ENCODE measurements around the gene DKK1. TPM values are rescaled to one million over a fixed set of nuclear protein-coding genes. Genes with fewer than 3 reads are reported as not detected.

Gene DKK1
- total RNA-seq, 2 donors from 2014 or later = 3.7 TPM; not detected in 1

DNA sequence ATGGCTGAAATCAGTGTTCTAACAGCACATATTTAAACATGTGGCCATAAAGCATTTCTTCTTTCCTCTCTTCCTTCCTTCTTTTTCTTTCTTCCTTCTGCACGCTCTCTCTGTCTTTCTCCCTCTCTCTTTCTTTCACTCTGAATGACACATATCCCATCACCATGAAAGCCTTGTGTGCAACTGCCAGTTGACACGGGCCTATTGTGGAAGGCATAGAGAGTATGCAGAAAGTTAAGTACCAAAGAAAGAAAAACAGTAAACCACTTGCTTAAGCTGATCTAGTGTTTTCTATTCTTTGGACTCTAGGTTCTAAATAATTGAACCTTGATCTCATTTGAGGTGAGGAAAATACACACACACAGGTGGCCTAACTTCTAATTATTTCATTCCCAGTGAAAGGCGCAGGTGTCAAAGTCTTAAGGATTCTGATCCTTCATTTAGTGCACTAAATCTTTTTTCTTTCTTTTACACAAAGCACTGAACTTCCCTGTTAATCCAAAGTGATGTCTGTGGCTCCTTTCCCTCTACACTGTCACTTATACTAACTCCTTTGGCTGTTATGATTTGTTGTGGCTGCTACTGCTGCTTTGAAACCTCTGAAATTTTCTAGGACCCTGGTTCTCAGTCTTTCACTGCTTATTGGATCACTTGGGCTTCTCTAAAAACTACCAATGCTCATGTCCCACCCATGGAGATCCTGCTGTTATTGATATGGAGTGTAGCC lies 17.7 kb downstream of the DKK1 start:
- no peak for DNase-seq (ENCODE audit: low spot score)
- TF ChIP-seq, protein P1, sequence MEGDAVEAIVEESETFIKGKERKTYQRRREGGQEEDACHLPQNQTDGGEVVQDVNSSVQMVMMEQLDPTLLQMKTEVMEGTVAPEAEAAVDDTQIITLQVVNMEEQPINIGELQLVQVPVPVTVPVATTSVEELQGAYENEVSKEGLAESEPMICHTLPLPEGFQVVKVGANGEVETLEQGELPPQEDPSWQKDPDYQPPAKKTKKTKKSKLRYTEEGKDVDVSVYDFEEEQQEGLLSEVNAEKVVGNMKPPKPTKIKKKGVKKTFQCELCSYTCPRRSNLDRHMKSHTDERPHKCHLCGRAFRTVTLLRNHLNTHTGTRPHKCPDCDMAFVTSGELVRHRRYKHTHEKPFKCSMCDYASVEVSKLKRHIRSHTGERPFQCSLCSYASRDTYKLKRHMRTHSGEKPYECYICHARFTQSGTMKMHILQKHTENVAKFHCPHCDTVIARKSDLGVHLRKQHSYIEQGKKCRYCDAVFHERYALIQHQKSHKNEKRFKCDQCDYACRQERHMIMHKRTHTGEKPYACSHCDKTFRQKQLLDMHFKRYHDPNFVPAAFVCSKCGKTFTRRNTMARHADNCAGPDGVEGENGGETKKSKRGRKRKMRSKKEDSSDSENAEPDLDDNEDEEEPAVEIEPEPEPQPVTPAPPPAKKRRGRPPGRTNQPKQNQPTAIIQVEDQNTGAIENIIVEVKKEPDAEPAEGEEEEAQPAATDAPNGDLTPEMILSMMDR (IDR thresholded peaks at IDR 0.05) = no peak
- H3K27me3 ChIP-seq = no peaks in the 10 kb centered on the region

DNA sequence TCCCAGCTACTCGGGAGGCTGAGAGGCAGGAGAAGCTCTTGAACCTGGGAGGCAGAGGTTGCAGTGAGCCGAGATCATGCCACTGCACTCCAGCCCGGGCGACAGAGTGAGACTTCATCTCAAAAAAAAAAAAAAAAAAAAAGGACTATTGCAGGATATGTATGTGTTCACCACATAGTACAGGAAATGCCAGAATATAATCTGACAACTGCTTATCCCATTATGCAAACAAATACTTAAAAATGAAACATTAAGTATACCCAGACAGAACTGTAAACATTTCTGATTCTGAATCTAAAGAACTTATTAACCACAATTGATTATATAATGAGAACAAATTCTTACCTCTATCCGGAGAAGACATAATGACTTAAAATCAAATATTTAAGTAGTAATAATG lies 18.7 kb downstream of the DKK1 start:
- Histone ChIP-seq H3K27ac (no peak overlapping the region), H3K9me3 (no peaks in the 10 kb centered on the region), H3K4me1 (no peaks in the 10 kb centered on the region), H3K27me3 (no peaks in the 10 kb centered on the region), H3K36me3 (no peaks in the 10 kb centered on the region), H3K4me3 (no peak overlapping the region)
- DNase-seq (ENCODE audit: low spot score) = no peak
- TF ChIP-seq, protein P1 (IDR thresholded peaks at IDR 0.05) = no peak

More for the DNA sequence above, 17.7 kb downstream of the DKK1 start:
- Histone ChIP-seq H3K4me1 (no peaks in the 10 kb centered on the region), H3K4me3 (no peak overlapping the region), H3K36me3 (no peaks in the 10 kb centered on the region), H3K9me3 (no peaks in the 10 kb centered on the region), H3K27ac (no peak overlapping the region)

DNA sequence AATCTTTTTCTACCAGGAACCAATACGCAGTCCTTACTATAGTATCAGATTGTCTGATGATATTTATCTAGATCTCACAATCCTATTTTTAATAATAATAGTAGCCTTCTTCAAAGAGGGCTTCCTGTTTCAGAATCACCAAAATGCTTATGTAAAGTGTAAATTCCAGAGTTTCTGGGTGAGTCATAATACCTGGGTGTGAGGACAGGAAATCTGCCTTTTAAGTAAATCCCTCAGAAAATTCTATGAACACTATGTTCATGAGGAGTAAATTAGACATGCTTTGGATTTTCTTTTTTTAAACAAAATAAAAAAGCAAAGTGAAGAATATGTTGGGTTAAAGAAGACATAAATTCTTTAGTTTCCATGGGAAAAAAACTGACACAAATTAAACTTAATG lies 20.5 kb downstream of the DKK1 start:
- TF ChIP-seq, protein P1 (IDR thresholded peaks at IDR 0.05) = no peak
- H3K27ac ChIP-seq = no peak overlapping the region
- no peaks in the 10 kb centered on the region for H3K36me3 ChIP-seq
- no peak for DNase-seq (ENCODE audit: low spot score)
- no peaks in the 10 kb centered on the region for H3K27me3 ChIP-seq
- H3K9me3 ChIP-seq = no peaks in the 10 kb centered on the region
- no peaks in the 10 kb centered on the region for H3K4me1 ChIP-seq
- no peak overlapping the region for H3K4me3 ChIP-seq

DNA sequence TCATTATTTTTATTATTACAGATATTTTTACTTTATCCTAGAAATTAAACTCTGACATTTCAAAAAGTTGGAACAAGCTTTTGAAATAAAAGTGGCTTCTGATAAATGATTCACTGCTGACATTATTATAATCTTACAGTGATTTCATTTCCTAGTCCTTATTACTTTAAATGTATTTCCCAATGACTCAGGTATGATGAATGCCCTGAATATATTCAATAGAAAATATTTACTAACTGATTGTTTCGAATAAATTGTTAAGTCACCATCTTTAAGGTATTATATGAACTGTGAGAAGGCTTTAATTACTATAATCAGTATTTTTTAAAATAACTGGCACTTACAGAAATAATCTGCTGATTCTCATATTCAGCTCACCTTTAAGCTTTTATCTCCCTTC lies 21.6 kb downstream of the DKK1 start:
- TF ChIP-seq, protein P1 (IDR thresholded peaks at IDR 0.05) = no peak
- no peaks in the 10 kb centered on the region for H3K36me3 ChIP-seq
- H3K27me3 ChIP-seq = no peaks in the 10 kb centered on the region
- no peak for DNase-seq (ENCODE audit: low spot score)
- no peaks in the 10 kb centered on the region for H3K9me3 ChIP-seq
- no peaks in the 10 kb centered on the region for H3K4me1 ChIP-seq
- H3K27ac ChIP-seq = no peak overlapping the region
- no peak overlapping the region for H3K4me3 ChIP-seq

DNA sequence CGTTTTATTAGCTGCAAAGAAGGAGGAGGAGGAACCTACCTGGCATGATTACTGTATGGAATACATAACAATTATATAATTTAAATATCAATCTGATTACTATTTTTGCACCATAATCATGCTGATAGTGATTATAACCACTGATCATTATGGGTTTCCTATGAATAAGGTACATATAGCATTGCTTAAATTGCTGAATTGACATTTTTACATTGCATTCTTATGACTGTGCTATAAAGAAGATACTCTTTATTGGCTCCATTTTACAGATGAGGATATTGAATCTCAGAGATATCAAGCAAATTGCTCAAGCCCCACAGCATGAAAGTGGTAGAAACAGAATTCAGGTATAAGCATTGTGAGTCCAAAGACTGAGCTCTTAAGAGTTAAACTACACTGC lies 23.1 kb downstream of the DKK1 start:
- Histone ChIP-seq H3K36me3 (no peaks in the 10 kb centered on the region), H3K4me1 (no peaks in the 10 kb centered on the region), H3K4me3 (no peak overlapping the region), H3K27ac (no peak overlapping the region), H3K9me3 (no peaks in the 10 kb centered on the region), H3K27me3 (no peaks in the 10 kb centered on the region)
- no peak for DNase-seq (ENCODE audit: low spot score)
- TF ChIP-seq, protein P1 (IDR thresholded peaks at IDR 0.05) = no peak

DNA sequence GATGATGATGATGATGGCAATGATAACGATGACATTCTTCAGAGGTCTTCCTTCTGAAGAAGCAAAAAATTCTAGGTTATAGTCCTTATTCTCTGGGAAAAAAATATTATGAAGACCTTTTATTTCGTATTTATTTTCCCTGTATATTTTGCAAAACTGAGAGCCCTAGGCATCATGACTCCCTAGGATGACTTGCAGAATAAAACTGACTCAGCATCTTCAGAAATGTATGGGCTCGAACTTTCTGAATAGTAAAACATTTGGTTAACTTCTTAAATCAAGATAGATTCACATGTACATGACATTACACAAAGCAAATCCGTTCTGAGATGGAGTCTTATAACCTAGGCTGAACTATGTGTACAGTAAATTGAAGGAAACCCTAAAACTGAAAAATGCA lies 29.4 kb downstream of the DKK1 start:
- Histone ChIP-seq H3K4me1 (no peaks in the 10 kb centered on the region), H3K4me3 (no peak overlapping the region), H3K27ac (no peak overlapping the region), H3K27me3 (no peaks in the 10 kb centered on the region), H3K9me3 (no peaks in the 10 kb centered on the region), H3K36me3 (no peaks in the 10 kb centered on the region)
- DNase-seq (ENCODE audit: low spot score) = no peak
- TF ChIP-seq, protein P1 (IDR thresholded peaks at IDR 0.05) = no peak

All from right atrium auricular region (tissue), 2 donors.